Spinal cord (tissue), 10 donors: ENCODE measurements around the gene L2HGDH. TPM values are rescaled to one million over a fixed set of nuclear protein-coding genes. Genes with fewer than 3 reads are reported as not detected.

Experiments
- DNase-seq, 6 donors: peaks; one replicate each; pipeline versions ENCODE4 v3.0.0 to v3.0.0-alpha.2; 2013 to 2015; ENCODE audit warnings: low spot score in 6 of 6, low read depth in 4 of 6
- H3K27ac ChIP-seq: one replicate; pipeline ENCODE4 v1.5.1; 2013; ENCODE audit warnings: low read depth, low read length, control low read depth
- H3K27me3 ChIP-seq: one replicate; pipeline ENCODE4 v1.6.1; 2013; ENCODE audit warnings: low read length; ENCODE audit not compliant: control insufficient read depth, insufficient read depth
- H3K36me3 ChIP-seq: one replicate; pipeline ENCODE4 v1.6.1; 2013; ENCODE audit warnings: low read length; ENCODE audit not compliant: control insufficient read depth, insufficient read depth
- H3K4me1 ChIP-seq: one replicate; pipeline ENCODE4 v1.6.1; 2013; ENCODE audit warnings: low read length; ENCODE audit not compliant: control insufficient read depth, insufficient read depth
- H3K4me3 ChIP-seq: one replicate; pipeline ENCODE4 v1.5.1; 2013; ENCODE audit warnings: low read depth, low read length, control low read depth
- H3K9me3 ChIP-seq: one replicate; pipeline ENCODE4 v1.6.1; 2013; ENCODE audit warnings: low read length; ENCODE audit not compliant: control insufficient read depth, insufficient read depth
- WGBS: methylation state at CpG from one replicate; pipeline ENCODE4 v1.1.5; 2013; ENCODE audit warnings: missing lambda C conversion rate; ENCODE audit not compliant: insufficient coverage; 5-methylcytosine and 5-hydroxymethylcytosine counted together
- polyA plus RNA-seq, 2 donors: library from polyadenylated mRNA; unstranded; fragments of 120-200 nt; gene quantifications; one replicate each; pipeline ENCODE4 v1.2.1, GENCODE V29; 2013; ENCODE audit not compliant: insufficient read length in 2 of 2
- total RNA-seq, 2 donors: library from RNA; depleted of rRNA in 1 of 2; stranded (reverse); fragments of 120-200 nt in 1 of 2; fragments of >200 nt in 1 of 2; gene quantifications; one replicate each; pipeline versions ENCODE4 v1.2.3 to v1.2.4, GENCODE V29; 2013 to 2014
- donor health status: healthy.

Gene L2HGDH
- total and polyA plus RNA-seq, 4 donors = 7.9 to 11.8 (median 8.0) TPM

- Histone ChIP-seq H3K4me1 (peaks cover 10% of the 10 kb centered on the region), H3K36me3 (peaks cover 5% of the 10 kb centered on the region), H3K9me3 (no peaks in the 10 kb centered on the region), H3K27me3 (no peaks in the 10 kb centered on the region), H3K27ac (no peak overlapping the region), H3K4me3 (no peak overlapping the region)
- WGBS = 100% methylated on average over 2 of the region's 4 CpGs
- DNase-seq = no peak
These were observed 3.6 kb downstream of the L2HGDH start for GRCh38 chr14:50308363-50308915.

GRCh38 chr14:50303744-50304471 is 8.1 kb downstream of the L2HGDH start:
- H3K27ac ChIP-seq = no peak overlapping the region
- H3K4me1 ChIP-seq = no peaks in the 10 kb centered on the region
- peaks cover 5% of the 10 kb centered on the region for H3K36me3 ChIP-seq
- H3K9me3 ChIP-seq = no peaks in the 10 kb centered on the region
- no peak overlapping the region for H3K4me3 ChIP-seq
- no peak for DNase-seq
- H3K27me3 ChIP-seq = no peaks in the 10 kb centered on the region
- 83% methylated on average over 2 of the region's 8 CpGs for WGBS

GRCh38 chr14:50301914-50302313 is 10.1 kb downstream of the L2HGDH start:
- Histone ChIP-seq H3K27ac (no peak overlapping the region), H3K36me3 (peaks cover 8% of the 10 kb centered on the region), H3K4me1 (no peaks in the 10 kb centered on the region), H3K27me3 (no peaks in the 10 kb centered on the region), H3K4me3 (no peak overlapping the region), H3K9me3 (no peaks in the 10 kb centered on the region)
- DNase-seq = no peak

- Histone ChIP-seq H3K36me3 (peaks cover 8% of the 10 kb centered on the region), H3K4me3 (no peak overlapping the region), H3K27me3 (no peaks in the 10 kb centered on the region), H3K4me1 (no peaks in the 10 kb centered on the region), H3K27ac (no peak overlapping the region), H3K9me3 (no peaks in the 10 kb centered on the region)
- no CpG with 5 or more reads among the region's 2 CpGs for WGBS
- DNase-seq = no peak
These were observed 12.4 kb downstream of the L2HGDH start for GRCh38 chr14:50299585-50299984.

- H3K4me1 ChIP-seq = no peaks in the 10 kb centered on the region
- no peak overlapping the region for H3K27ac ChIP-seq
- H3K4me3 ChIP-seq = no peak overlapping the region
- no CpG with 5 or more reads among the region's 5 CpGs for WGBS
- no peaks in the 10 kb centered on the region for H3K9me3 ChIP-seq
- peaks cover 2% of the 10 kb centered on the region for H3K36me3 ChIP-seq
- H3K27me3 ChIP-seq = no peaks in the 10 kb centered on the region
- DNase-seq = no peak
These were observed 21.7 kb downstream of the L2HGDH start for GRCh38 chr14:50290306-50290705.

- Histone ChIP-seq H3K9me3 (no peaks in the 10 kb centered on the region), H3K36me3 (peaks cover 7% of the 10 kb centered on the region), H3K4me1 (no peaks in the 10 kb centered on the region), H3K27me3 (no peaks in the 10 kb centered on the region), H3K4me3 (no peak overlapping the region), H3K27ac (no peak overlapping the region)
- DNase-seq = no peak
- no CpG with 5 or more reads among the region's 5 CpGs for WGBS
These were observed 23.9 kb downstream of the L2HGDH start for GRCh38 chr14:50288146-50288545.

- Histone ChIP-seq H3K27ac (no peak overlapping the region), H3K4me1 (no peaks in the 10 kb centered on the region), H3K27me3 (no peaks in the 10 kb centered on the region), H3K9me3 (no peaks in the 10 kb centered on the region), H3K4me3 (no peak overlapping the region), H3K36me3 (peaks cover 10% of the 10 kb centered on the region)
- DNase-seq = no peak
These were observed 26.2 kb downstream of the L2HGDH start for GRCh38 chr14:50285861-50286260.

- WGBS = no CpG with 5 or more reads among the region's 1 CpG
- no peaks in the 10 kb centered on the region for H3K27me3 ChIP-seq
- H3K36me3 ChIP-seq = no peaks in the 10 kb centered on the region
- no peaks in the 10 kb centered on the region for H3K4me1 ChIP-seq
- no peaks in the 10 kb centered on the region for H3K9me3 ChIP-seq
- no peak for DNase-seq
- no peak overlapping the region for H3K4me3 ChIP-seq
- H3K27ac ChIP-seq = no peak overlapping the region
These were observed 39.5 kb downstream of the L2HGDH start for GRCh38 chr14:50272498-50272897.

- Histone ChIP-seq H3K9me3 (no peaks in the 10 kb centered on the region), H3K27me3 (no peaks in the 10 kb centered on the region), H3K4me1 (no peaks in the 10 kb centered on the region), H3K36me3 (no peaks in the 10 kb centered on the region), H3K27ac (no peak overlapping the region), H3K4me3 (no peak overlapping the region)
- DNase-seq = no peak
- 86% methylated on average over 2 of the region's 6 CpGs for WGBS
These were observed 41.1 kb downstream of the L2HGDH start for GRCh38 chr14:50270932-50271331.

GRCh38 chr14:50265029-50265428 is 47.0 kb downstream of the L2HGDH start:
- Histone ChIP-seq H3K4me1 (no peaks in the 10 kb centered on the region), H3K4me3 (no peak overlapping the region), H3K36me3 (peaks cover 4% of the 10 kb centered on the region), H3K27ac (no peak overlapping the region), H3K9me3 (no peaks in the 10 kb centered on the region), H3K27me3 (no peaks in the 10 kb centered on the region)
- no peak for DNase-seq
